HG02884 (cell line): ENCODE data around the gene CERS6.
"Not testable (repeated sequence)": the region's sequence is repeated elsewhere in the genome, so short reads cannot be mapped to it uniquely, and the experiment has no call there.

Experiments used
- ATAC-seq: cut with Tn5 transposase; IDR thresholded peaks from one replicate; pipeline ENCODE4 v1.9.1; 2021; ENCODE audit warnings: mild to moderate bottlenecking, moderate library complexity; ENCODE audit not compliant: unreplicated experiment

Gene CERS6

GRCh38 chr2:168495524-168495923 is 39.5 kb downstream of the CERS6 start:
- ATAC-seq: peak; percentile 81

GRCh38 chr2:168496906-168497305 is 40.8 kb downstream of the CERS6 start:
- ATAC-seq: no peak

- no peak for ATAC-seq
These were observed 43.4 kb downstream of the CERS6 start for GRCh38 chr2:168499500-168499899.

- no peak for ATAC-seq
These were observed 44.4 kb downstream of the CERS6 start for GRCh38 chr2:168500516-168500915.

GRCh38 chr2:168501466-168502065 is 45.5 kb downstream of the CERS6 start:
- ATAC-seq: no peak

- ATAC-seq: not testable (repeated sequence)
These were observed 46.8 kb downstream of the CERS6 start for GRCh38 chr2:168502852-168503251.

- no peak for ATAC-seq
These were observed 47.8 kb downstream of the CERS6 start for GRCh38 chr2:168503901-168504300.

- ATAC-seq: no peak
These were observed 48.3 kb downstream of the CERS6 start for GRCh38 chr2:168504323-168504722.

- ATAC-seq: no peak
These were observed 54.2 kb downstream of the CERS6 start for GRCh38 chr2:168510125-168510756.

- ATAC-seq: no peak
These were observed 58.6 kb downstream of the CERS6 start for GRCh38 chr2:168514692-168515091.

GRCh38 chr2:168515502-168515901 is 59.4 kb downstream of the CERS6 start:
- no peak for ATAC-seq

GRCh38 chr2:168517816-168518215 is 61.7 kb downstream of the CERS6 start:
- no peak for ATAC-seq

- no peak for ATAC-seq
These were observed 62.5 kb downstream of the CERS6 start for GRCh38 chr2:168518555-168519066.

- no peak for ATAC-seq
These were observed 63.6 kb downstream of the CERS6 start for GRCh38 chr2:168519534-168520308.

GRCh38 chr2:168521053-168521741 is 65.1 kb downstream of the CERS6 start:
- no peak for ATAC-seq

GRCh38 chr2:168522446-168522845 is 66.4 kb downstream of the CERS6 start:
- no peak for ATAC-seq

GRCh38 chr2:168524005-168524404 is 67.9 kb downstream of the CERS6 start:
- ATAC-seq: peak; percentile 43

- ATAC-seq: no peak
These were observed 68.9 kb downstream of the CERS6 start for GRCh38 chr2:168525020-168525419.

- no peak for ATAC-seq
These were observed 69.8 kb downstream of the CERS6 start for GRCh38 chr2:168525716-168526446.

- no peak for ATAC-seq
These were observed 70.6 kb downstream of the CERS6 start for GRCh38 chr2:168526641-168527040.

- no peak for ATAC-seq
These were observed 71.9 kb downstream of the CERS6 start for GRCh38 chr2:168528016-168528415.
